ENCODE results near the gene GLCCI1. TPM values are rescaled to one million over a fixed set of nuclear protein-coding genes. Genes with fewer than 3 reads are reported as not detected.

GLCCI1 gene
- total RNA-seq, 1 donor = 6.9 TPM

- no peak overlapping the region for H3K4me3 ChIP-seq (ENCODE audit: low read depth, low read length)
- no peak for TF ChIP-seq CTCF (IDR thresholded peaks at IDR 0.05; ENCODE audit: insufficient read depth, low read depth, low read length)
- DNase-seq (ENCODE audit: low read depth) = no peak
Measured at GRCh38 chr7:8133188-8133848, 164.7 kb downstream of the GLCCI1 start.

GRCh38 chr7:8134089-8134733, 165.6 kb downstream of the GLCCI1 start:
- no peak for TF ChIP-seq CTCF (IDR thresholded peaks at IDR 0.05; ENCODE audit: insufficient read depth, low read depth, low read length)
- H3K4me3 ChIP-seq (ENCODE audit: low read depth, low read length) = no peak overlapping the region
- no peak for DNase-seq (ENCODE audit: low read depth)

- DNase-seq (ENCODE audit: low read depth) = no peak
- TF ChIP-seq CTCF (IDR thresholded peaks at IDR 0.05; ENCODE audit: insufficient read depth, low read depth, low read length) = no peak
- no peak overlapping the region for H3K4me3 ChIP-seq (ENCODE audit: low read depth, low read length)
Measured at GRCh38 chr7:8135417-8135816, 166.8 kb downstream of the GLCCI1 start.

- no peak overlapping the region for H3K4me3 ChIP-seq (ENCODE audit: low read depth, low read length)
- TF ChIP-seq CTCF (IDR thresholded peaks at IDR 0.05; ENCODE audit: insufficient read depth, low read depth, low read length) = no peak
- no peak for DNase-seq (ENCODE audit: low read depth)
Measured at GRCh38 chr7:8136051-8136730, 167.6 kb downstream of the GLCCI1 start.
